CD4-positive, alpha-beta T cell treated with Interleukin-21 for 1 hour (primary cell): ENCODE results near the gene LTC4S.
"Not testable (repeated sequence)": the region's sequence is repeated elsewhere in the genome, so short reads cannot be mapped to it uniquely, and the experiment has no call there.

ENCODE experiments used
- DNase-seq: peaks from one replicate; pipeline ENCODE4 v3.0.0-alpha.2; 2020

The LTC4S gene

DNA sequence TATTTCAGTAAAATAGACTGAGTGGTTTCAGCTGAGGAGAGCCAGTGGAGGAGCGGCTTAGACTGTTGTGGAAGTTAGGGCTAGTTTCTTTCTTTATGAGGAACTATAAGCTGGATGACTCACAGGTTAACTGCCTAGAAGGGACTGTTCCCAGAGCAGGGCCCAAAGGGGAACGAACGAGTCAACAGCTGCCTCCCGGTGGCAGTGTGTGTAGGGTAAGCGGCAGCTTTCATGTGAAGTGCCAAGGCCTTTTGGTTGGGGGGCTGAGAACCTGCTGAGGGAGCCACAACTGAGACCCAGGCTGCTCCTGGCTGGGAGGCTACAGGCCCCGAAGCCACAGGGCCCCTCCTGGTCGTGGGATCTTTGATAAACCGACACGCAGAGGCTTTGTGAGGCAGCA, 33.9 kb downstream of the LTC4S start:
- no peak for DNase-seq

DNA sequence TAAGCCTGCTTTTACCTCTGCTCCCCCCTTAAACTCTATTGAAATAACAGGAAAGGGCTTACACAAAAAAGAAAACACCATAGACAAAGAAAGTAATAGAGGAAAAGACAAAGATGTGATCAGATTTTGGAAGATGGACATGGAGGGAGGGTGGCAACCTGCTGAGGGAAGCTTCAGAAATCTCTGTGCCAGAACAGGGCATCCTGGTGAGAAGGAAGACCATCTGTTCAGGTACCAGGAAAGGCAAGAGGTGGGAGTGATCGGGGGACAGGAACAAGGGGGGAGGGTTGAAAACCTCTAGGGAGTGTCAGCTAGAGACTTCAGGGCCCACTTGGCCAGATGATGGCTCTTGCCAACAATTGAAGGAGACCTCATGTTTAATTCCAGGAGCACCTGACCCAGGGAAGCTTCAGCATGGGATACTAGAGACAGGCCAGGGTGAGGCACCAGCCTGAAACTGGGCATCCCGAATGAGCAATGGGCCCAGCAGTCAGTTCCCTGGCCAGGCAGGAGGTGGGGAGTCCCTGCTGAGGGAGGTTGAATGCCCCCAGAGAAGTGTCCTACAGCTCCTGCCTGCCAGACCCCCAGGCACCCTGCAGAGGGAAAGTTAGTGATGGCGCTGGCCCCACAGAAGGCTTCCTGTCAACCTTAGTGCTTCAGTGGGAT, 35.1 kb downstream of the LTC4S start:
- DNase-seq = no peak

DNA sequence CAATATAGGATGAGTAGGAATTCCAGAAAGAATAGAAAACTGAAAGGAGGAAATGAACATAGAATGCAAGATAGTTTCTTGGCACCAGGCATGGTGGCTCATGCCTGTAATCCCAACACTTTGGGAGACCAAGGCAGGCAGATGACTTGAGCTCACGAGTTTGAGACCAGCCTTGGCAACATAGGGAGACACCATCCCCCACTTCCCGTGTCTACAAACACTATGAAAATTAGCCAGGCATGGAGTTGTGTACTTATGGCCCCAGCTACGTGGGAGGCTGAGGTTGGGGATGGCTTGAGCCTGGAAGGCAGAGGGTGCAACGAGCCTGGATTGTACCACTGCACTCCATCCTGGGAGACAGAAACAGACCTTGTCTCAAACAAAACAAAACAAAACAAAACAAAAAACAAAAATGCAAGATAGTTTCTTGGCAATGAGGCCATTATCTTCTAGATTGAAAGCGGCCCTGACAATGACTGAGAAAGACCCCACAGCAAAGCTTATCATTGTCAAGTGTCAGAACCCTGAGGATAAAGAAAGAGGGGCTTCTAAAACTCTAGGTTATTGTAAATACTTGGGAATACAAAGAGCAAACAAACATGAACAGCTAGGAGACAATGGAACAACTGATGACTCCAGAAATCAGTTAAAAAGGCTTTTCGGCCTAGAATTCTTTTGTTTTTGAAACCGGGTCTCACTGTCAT, 36.1 kb downstream of the LTC4S start:
- DNase-seq = no peak

DNA sequence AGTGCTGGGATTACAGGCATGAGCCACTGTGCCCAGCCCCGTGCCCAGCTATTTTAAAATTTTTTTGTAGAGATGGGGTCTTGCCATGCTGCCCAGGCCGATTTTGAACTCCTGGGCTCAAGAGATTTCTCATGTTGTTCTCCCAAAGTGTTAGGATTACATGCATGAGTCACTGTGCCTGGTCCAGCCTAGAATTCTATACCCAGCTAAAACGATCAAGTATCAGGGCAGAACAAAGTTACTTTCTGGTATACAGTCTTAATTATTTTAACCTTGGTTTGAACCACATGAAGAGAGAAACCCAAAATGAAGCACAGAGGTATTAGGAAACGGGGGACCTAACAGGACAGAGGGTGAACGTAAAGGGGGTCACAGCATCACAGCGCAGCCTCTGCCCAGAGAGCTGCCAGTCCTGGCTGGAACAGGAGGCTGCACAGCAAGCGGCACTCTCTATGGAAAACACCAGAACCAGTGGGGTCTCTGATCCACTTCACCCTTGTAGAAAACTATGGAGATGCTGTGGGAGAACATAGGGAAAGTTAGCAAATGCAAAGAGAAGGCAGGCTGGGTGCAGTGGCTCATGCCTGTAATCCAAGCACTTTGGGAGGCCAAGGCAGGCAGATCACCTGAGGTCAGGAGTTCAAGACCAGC, 37.2 kb downstream of the LTC4S start:
- DNase-seq = no peak

DNA sequence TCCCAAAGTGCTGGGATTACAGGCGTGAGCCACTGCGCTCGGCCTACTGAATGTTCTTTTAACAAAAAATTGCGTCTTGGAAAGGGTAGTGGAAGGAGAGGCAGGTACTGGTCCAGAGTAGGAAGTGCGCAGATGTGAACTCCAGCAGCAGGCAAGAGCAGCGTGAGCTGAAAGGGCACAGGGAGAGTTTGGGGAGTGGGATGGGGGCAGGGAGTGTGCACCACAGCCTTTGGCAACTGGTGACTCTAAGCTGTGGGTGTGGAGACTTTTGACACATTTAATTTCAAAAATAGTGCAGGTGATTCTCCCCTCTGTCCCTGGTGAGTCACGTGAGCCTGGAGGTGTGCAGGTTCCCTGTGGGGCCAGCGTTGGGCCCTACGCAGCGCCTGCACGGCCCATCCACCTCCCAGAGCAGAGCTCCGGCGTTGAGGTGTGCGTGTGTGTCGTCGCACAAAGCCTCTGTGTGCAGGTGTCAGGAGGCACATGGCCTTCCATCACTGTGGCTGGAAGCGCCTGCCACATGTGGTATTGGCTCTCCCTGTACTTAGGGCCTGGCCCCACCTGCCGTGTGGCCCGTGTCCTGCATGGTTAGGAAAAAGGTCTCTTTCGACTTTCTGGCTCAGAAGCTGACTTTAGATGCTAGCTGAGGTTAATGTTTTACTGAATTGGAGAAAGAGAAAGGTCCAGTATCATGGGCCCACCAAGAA, 38.4 kb downstream of the LTC4S start:
- no peak for DNase-seq

DNA sequence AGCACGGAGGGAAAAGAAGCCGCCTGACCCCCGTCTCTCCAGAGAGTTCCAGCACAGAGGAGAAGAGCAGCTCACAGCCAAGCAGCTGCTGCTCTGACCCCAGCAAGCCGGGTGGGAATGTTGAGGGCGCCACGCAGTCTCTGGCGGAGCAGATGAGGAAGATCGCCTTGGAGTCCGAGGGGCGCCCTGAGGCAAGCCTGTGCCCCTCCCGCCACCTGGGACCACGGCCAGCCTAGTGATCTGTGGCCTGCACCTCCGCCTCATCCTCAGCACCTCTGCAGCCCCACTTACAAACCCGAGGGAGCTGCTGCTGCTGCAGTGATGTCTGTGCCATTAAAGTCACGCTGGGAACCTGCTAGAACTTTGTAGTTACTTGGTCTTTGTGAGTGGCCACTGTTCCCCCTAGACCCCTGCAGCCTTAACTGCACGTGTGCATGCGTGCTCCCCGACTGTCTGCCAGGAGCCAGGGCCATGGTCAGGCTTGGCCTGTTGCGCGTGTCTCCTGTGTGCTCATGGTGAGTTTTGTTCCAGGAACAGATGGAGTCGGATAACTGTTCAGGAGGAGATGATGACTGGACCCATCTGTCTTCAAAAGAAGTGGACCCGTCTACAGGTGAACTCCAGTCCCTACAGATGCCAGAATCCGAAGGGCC, 39.4 kb downstream of the LTC4S start:
- DNase-seq = no peak

DNA sequence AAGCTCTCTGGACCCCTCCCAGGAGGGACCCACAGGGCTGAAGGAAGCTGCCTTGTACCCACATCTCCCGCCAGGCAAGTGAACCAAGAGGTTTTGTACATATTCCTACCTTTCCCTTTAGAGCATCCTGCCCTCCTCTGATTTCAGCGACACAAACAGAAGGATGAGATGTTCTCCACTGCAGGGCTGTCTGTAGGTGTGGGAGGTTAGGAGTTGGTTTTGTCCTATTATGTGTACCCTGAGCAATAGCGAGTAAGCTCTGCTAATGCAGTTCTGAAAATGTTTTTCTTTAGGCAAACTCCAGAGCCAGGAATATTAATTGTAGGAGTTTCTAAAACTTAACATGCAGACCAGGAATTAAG, 39.9 kb downstream of the LTC4S start:
- DNase-seq = no peak

DNA sequence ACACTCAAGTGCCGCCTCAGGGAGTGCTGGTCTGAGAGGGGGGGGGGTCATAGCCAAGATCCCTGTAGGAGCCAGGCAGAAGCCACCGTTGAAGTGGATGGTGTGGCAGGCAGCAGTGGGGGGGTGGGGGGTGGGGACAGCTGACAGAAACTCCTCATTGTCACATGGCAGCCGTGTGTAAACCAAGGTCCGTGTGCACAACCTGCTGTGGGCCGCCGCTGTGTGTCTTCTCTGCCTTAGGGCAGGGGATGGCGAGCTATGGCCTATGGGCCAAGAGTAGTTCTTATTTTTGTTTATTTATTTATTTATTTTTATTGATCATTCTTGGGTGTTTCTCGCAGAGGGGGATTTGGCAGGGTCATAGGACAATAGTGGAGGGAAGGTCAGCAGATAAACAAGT, 40.3 kb downstream of the LTC4S start:
- DNase-seq = no peak

DNA sequence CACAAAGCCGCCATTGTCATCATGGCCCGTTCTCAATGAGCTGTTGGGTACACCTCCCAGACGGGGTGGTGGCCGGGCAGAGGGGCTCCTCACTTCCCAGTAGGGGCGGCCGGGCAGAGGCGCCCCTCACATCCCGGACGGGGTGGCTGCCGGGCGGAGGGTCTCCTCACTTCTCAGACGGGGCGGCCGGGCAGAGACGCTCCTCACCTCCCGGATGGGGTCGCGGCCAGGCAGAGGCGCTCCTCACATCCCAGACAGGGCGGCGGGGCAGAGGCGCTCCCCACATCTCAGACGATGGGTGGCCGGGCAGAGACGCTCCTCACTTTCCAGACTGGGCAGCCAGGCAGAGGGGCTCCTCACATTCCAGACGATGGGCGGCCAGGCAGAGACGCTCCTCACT, 41.1 kb downstream of the LTC4S start:
- not testable (repeated sequence) for DNase-seq

DNA sequence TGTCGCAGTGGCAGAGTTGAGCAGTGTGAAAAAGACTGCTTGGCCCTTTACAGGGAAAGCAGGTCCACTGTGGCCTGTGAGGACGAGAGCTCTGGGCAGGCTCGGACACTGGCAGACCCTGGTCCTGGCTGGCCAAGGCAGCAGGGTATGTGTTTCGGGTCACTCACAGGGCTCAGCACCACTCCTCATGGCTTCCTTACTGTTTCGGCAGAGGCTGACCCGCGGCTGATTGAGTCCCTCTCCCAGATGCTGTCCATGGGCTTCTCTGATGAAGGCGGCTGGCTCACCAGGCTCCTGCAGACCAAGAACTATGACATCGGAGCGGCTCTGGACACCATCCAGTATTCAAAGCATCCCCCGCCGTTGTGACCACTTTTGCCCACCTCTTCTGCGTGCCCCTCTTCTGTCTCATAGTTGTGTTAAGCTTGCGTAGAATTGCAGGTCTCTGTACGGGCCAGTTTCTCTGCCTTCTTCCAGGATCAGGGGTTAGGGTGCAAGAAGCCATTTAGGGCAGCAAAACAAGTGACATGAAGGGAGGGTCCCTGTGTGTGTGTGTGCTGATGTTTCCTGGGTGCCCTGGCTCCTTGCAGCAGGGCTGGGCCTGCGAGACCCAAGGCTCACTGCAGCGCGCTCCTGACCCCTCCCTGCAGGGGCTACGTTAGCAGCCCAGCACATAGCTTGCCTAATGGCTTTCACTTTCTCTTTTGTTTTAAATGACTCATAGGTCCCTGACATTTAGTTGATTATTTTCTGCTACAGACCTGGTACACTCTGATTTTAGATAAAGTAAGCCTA, 42.6 kb downstream of the LTC4S start:
- peak; percentile 75 for DNase-seq

DNA sequence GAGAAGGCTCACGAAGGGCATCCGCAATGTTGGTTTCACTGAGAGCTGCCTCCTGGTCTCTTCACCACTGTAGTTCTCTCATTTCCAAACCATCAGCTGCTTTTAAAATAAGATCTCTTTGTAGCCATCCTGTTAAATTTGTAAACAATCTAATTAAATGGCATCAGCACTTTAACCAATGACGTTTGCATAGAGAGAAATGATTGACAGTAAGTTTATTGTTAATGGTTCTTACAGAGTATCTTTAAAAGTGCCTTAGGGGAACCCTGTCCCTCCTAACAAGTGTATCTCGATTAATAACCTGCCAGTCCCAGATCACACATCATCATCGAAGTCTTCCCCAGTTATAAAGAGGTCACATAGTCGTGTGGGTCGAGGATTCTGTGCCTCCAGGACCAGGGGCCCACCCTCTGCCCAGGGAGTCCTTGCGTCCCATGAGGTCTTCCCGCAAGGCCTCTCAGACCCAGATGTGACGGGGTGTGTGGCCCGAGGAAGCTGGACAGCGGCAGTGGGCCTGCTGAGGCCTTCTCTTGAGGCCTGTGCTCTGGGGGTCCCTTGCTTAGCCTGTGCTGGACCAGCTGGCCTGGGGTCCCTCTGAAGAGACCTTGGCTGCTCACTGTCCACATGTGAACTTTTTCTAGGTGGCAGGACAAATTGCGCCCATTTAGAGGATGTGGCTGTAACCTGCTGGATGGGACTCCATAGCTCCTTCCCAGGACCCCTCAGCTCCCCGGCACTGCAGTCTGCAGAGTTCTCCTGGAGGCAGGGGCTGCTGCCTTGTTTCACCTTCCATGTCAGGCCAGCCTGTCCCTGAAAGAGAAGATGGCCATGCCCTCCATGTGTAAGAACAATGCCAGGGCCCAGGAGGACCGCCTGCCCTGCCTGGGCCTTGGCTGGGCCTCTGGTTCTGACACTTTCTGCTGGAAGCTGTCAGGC, 43.6 kb downstream of the LTC4S start:
- no peak for DNase-seq

DNA sequence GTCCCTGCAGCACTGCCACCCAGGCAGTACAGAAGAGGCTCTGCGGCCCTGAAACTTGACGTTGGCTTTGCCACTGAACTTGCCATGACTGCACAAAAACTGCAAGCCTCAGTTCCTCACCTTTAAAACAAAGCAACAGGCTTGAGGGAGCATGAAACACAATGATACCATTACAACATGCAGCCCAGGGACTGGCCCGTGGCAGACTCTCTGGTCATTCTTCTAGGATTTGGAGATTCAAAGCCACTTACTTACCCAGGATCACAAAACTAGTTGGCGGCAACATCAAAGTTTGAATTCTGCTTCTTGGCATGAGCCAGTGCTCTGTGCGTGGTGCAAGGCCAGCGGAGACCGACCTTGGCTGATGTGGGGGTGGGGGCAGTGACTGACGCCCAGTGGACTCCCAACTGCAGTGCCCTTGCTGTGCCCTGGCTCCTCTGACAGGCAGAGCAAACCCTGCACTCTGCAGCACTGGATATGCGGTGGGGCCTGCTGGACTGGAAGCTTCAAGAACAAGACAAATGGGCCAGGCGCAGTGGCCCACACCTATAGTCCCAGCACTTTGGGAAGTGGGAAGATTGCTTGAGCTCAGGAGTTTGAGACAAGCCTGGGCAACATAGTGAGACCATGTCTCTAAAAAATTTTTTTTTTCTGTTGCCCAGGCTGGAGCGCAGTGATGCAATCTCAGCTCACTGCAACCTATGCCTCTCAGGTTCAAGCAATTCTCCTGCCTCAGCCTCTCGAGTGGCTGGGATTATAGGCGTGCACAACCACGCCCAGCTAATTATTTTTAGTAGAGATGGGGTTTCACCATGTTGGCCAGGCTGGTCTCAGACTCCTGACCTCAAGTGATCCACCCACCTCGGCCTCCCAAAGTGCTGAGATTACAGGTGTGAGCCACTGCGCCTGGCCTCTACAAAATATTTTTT, 45.8 kb downstream of the LTC4S start:
- no peak for DNase-seq

DNA sequence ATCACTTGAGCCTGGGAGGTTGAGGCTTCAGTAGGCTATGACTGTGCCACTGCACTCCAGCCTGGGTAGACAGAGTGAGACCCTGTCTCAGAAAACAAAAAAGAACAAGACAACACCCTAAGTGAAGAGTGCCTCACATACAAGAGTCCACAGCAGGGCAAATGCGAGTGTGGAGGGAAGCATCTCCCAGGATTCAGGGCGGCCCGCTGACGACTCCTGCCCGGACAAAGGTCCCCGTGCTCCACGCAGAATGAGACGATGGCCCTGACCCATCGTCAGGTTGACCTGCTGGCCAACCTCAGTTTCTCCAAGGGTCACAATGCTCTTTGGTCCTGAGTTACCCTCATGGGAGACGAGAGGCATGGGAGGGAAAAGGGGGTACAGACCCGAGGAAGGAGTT, 46.5 kb downstream of the LTC4S start:
- DNase-seq = no peak

DNA sequence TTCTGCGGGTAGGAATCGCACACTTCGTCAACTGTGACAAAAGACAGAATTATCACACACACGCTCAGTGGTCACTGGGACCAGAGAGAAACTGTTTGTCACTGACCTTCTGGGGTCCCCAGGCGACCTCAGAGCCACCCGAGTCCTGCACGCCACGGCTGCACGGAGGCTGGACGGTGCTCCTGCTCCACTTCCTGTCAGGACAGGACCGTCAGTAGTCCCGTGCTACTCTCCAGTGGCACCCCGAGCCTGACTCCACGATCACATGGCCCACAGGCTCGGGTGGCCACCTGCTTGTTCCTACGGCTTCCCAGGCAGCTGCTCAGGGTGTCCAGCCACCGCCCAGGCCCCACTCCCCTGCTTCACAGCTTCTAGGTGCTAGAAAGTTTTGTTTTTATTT, 47.0 kb downstream of the LTC4S start:
- DNase-seq = no peak

DNA sequence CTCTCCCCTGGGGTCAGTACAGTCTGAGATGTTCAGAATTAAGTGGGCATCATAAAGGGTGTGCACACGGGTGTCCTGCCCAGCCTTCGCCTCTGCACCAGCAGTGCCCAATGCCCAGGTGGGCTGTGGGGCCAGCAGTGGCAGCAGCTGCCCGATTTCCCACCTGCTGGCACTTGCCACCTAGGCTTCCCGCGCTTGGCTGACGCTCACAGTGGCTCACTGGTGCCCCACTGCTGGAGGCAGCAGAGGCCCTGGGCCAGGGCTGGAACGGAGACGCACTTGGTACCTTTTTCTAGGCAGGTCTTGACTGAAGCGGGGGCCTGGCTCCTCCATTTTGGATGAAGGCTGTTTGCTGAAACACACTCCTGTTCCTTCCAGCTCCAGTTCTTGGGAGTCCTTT, 47.8 kb downstream of the LTC4S start:
- DNase-seq = no peak
